HG03139 (cell line): ENCODE data around the gene FOXD4L5.
"Not testable (repeated sequence)": the region's sequence is repeated elsewhere in the genome, so short reads cannot be mapped to it uniquely, and the experiment has no call there.

ENCODE experiments used
- ATAC-seq: cut with Tn5 transposase; IDR thresholded peaks from one replicate; pipeline ENCODE4 v1.9.1; 2021; ENCODE audit not compliant: unreplicated experiment

FOXD4L5 gene

DNA sequence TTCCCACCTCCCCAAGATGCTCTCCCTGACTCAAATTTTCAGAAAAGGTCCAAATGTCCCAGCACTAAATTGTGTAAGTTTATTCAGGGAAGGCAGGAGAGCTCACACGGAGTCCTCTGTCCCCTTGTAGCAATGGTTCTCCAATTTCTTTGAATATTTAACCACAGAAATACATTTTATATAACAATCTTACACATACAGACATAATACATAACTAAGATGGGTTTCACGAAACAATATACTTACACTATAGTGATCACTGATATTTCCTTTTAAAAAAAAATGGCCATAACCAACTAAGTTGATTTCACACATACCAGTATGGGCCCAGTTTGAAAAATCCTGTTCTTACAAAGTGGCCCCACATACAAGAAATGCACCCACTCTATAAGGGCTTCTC lies at the start of gene FOXD4L5:
Gene FOXD4L5 (minus strand): TSS at position 101 of the 400 bp plus-strand sequence. CDS start 832 bp downstream, outside the sequence.
- not testable (repeated sequence) for ATAC-seq

DNA sequence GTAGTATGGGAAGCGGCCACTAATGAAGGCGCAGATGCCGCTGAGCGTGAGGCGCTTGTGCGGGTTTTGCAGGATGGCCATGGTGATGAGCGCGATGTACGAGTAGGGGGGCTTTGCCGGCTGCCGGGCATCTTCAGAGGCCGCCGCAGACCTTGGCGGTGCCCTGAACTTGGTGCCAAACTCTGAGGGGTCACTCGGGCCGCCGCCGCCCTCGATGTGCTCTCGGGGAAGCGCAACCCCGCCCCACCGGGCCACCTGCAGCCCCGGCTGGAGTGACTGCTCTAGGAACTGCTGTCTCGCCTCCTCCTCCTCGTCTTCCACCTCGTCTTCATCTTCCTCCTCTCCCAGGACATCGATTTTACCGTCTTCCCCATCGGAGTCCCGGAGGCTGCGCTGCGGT lies 1.1 kb downstream of the FOXD4L5 start:
- not testable (repeated sequence) for ATAC-seq

DNA sequence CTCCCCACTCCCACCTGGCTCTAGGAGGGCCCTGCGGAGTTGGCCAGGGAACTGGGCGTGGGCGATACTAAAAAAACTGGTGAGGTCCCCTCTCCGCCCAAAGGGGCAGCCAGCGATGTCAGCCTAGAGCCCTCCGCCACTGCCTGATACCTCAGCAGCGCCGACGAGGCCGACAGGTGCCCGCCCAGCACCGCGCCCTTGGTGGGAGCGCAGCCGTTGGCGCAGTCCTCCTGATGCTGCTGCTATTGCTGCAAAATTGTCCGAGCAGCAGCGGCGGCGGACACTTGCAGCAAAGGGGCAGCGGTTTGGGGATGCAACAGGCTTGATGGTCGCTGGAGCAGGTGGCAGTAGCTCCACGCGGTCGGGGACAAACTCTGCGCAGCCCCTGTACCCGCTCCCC lies 2.0 kb downstream of the FOXD4L5 start:
- not testable (repeated sequence) for ATAC-seq
